Esophagus squamous epithelium (tissue), 4 donors: ENCODE measurements around the gene SIGLEC1.

ENCODE experiments used
- POLR2A ChIP-seq, 4 donors: fragments of 450-650 bp; IDR thresholded peaks; one replicate each; pipeline ENCODE4 v1.6.1; 2017; ENCODE audit warnings: antibody characterized with exemption in 4 of 4, mild to moderate bottlenecking in 4 of 4, moderate library complexity in 3 of 4
- TF ChIP-seq, protein P1 (sequence below), 6 experiments: fragments of 450-650 bp in 4 of 6; fragments of 200-600 bp in 2 of 6; sonication (generic) in 2 of 6; IDR thresholded peaks; one replicate each; pipeline ENCODE4 v1.5.1; 2016 to 2019; ENCODE audit warnings: antibody characterized with exemption in 6 of 6, mild to moderate bottlenecking in 4 of 6, moderate library complexity in 4 of 6

DNA sequence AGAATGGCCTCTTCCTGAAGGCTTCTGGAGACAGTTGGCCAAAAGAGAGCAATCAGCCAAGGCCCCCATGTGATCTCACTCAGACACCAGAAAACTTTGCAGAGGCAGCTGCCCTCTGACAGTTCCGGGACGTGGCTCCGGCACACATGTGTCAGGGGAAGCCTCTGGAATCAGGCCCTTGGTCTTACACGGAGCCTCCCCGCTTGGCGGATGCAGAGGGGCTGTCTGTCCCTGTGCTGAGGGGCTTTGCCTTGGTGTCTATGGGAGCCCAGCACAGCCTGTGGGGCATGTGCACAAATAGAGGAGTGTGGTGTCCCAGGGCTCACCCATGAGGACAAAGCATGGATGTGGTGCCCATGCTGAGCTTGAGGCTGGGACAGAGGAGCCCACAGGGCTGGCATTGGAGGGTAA, 13.8 kb downstream of the SIGLEC1 start:
- TF ChIP-seq, protein P1, sequence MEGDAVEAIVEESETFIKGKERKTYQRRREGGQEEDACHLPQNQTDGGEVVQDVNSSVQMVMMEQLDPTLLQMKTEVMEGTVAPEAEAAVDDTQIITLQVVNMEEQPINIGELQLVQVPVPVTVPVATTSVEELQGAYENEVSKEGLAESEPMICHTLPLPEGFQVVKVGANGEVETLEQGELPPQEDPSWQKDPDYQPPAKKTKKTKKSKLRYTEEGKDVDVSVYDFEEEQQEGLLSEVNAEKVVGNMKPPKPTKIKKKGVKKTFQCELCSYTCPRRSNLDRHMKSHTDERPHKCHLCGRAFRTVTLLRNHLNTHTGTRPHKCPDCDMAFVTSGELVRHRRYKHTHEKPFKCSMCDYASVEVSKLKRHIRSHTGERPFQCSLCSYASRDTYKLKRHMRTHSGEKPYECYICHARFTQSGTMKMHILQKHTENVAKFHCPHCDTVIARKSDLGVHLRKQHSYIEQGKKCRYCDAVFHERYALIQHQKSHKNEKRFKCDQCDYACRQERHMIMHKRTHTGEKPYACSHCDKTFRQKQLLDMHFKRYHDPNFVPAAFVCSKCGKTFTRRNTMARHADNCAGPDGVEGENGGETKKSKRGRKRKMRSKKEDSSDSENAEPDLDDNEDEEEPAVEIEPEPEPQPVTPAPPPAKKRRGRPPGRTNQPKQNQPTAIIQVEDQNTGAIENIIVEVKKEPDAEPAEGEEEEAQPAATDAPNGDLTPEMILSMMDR (IDR thresholded peaks at IDR 0.05): no peak
- TF ChIP-seq POLR2A (IDR thresholded peaks at IDR 0.05): no peak
